OCI-LY3 (cell line): ENCODE results near the gene EFNA5.

Experiments used
- H2AFZ ChIP-seq: fragments of 200-600, 300-600 bp; shearing (Covaris generic); 2 replicates; pipeline ENCODE4 v1.6.0; 2014; ENCODE audit warnings: antibody characterized with exemption, low read depth, low read length
- H3K27ac ChIP-seq: fragments of 200-600, 300-600 bp; sonication (generic); 2 replicates; pipeline ENCODE4 v1.5.1; 2014; ENCODE audit warnings: mild to moderate bottlenecking, low read length, moderate library complexity, mixed read lengths
- H3K27me3 ChIP-seq: fragments of 200-600, 300-600 bp; sonication (generic); 2 replicates; pipeline ENCODE4 v1.6.1; 2014; ENCODE audit warnings: low read depth, low read length, mixed read lengths
- H3K36me3 ChIP-seq: fragments of 200-600, 300-600 bp; sonication (generic); replicated peaks from 2 replicates; pipeline ENCODE3; 2014; ENCODE audit warnings: low read depth, low read length, mixed read lengths
- H3K4me1 ChIP-seq: fragments of 300-600, 200-600 bp; sonication (generic); 2 replicates; pipeline ENCODE4 v1.6.1; 2014; ENCODE audit warnings: low read length, mixed read lengths
- H3K4me2 ChIP-seq: fragments of 200-600, 300-600 bp; sonication (generic); 2 replicates; pipeline ENCODE4 v1.6.1; 2014; ENCODE audit warnings: low read length, mixed read lengths
- H3K4me3 ChIP-seq: fragments of 300-600, 200-600 bp; sonication (generic); 2 replicates; pipeline ENCODE4 v1.5.1; 2014; ENCODE audit warnings: antibody characterized with exemption, mild to moderate bottlenecking, low read length, moderate library complexity
- H3K79me2 ChIP-seq: fragments of 300-600, 200-600 bp; shearing (Covaris generic); 2 replicates; pipeline ENCODE4 v1.6.1; 2014; ENCODE audit warnings: mild to moderate bottlenecking, low read length, mixed read lengths
- H3K9ac ChIP-seq: fragments of 300-600, 200-600 bp; shearing (Covaris generic); 2 replicates; pipeline ENCODE4 v1.6.0; 2014; ENCODE audit warnings: mild to moderate bottlenecking, low read length, moderate library complexity
- H3K9me3 ChIP-seq: fragments of 200-600, 300-600 bp; shearing (Covaris generic); 2 replicates; pipeline ENCODE4 v1.6.1; 2014; ENCODE audit warnings: low read length, mixed read lengths; ENCODE audit not compliant: insufficient read depth
- H4K20me1 ChIP-seq: fragments of 200-600, 300-600 bp; sonication (generic); 2 replicates; pipeline ENCODE4 v1.6.1; 2016; ENCODE audit warnings: low read length, mixed read lengths; ENCODE audit not compliant: insufficient read depth
- EZH2phosphoT487 ChIP-seq: fragments of 200-600 bp; shearing (Covaris generic); IDR thresholded peaks from 2 replicates; pipeline ENCODE4 v1.6.1; 2018; ENCODE audit warnings: antibody characterized with exemption, mixed run types, low read depth
- TF ChIP-seq, protein P1 (sequence below): fragments of 200-600, 300-600 bp; sonication (generic); IDR thresholded peaks from 2 replicates; pipeline ENCODE4 v1.5.1; 2014; ENCODE audit warnings: antibody characterized with exemption, low read length, low read depth

Gene EFNA5

DNA sequence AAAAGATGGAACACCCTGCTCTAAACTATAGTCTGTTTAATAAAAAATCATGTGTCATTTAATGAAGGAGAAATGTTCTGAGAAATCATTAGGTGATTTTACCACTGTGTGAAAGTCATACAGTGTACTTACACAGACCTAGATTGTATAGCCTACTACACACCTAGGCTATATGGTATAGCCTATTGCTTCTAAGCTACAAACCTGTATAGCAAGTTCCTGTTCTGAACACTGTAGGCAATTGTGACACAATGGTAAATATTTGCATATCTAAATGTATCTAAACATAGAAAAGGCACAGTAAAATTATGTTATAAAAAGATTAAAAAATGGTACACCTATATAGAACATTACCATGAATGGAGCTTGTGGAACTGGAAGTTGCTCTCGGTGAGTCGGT lies 40.6 kb downstream of the EFNA5 start:
- no peak overlapping the region for H2AFZ ChIP-seq
- no peak overlapping the region for H3K4me2 ChIP-seq
- no peaks in the 10 kb centered on the region for H4K20me1 ChIP-seq
- H3K4me3 ChIP-seq, result no peak overlapping the region
- no peaks in the 10 kb centered on the region for H3K4me1 ChIP-seq
- no peaks in the 10 kb centered on the region for H3K79me2 ChIP-seq
- no peak overlapping the region for H3K9ac ChIP-seq
- no peaks in the 10 kb centered on the region for H3K9me3 ChIP-seq
- H3K27ac ChIP-seq, result no peak overlapping the region
- H3K36me3 ChIP-seq, result no peaks in the 10 kb centered on the region
- H3K27me3 ChIP-seq, result no peaks in the 10 kb centered on the region
- TF ChIP-seq, protein P1, sequence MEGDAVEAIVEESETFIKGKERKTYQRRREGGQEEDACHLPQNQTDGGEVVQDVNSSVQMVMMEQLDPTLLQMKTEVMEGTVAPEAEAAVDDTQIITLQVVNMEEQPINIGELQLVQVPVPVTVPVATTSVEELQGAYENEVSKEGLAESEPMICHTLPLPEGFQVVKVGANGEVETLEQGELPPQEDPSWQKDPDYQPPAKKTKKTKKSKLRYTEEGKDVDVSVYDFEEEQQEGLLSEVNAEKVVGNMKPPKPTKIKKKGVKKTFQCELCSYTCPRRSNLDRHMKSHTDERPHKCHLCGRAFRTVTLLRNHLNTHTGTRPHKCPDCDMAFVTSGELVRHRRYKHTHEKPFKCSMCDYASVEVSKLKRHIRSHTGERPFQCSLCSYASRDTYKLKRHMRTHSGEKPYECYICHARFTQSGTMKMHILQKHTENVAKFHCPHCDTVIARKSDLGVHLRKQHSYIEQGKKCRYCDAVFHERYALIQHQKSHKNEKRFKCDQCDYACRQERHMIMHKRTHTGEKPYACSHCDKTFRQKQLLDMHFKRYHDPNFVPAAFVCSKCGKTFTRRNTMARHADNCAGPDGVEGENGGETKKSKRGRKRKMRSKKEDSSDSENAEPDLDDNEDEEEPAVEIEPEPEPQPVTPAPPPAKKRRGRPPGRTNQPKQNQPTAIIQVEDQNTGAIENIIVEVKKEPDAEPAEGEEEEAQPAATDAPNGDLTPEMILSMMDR, result no peak
- no peak for TF ChIP-seq EZH2phosphoT487

GRCh38 chr5:107624235-107624634 lies 46.5 kb downstream of the EFNA5 start:
- Histone ChIP-seq H3K4me2 (no peak overlapping the region), H2AFZ (no peak overlapping the region), H3K36me3 (no peaks in the 10 kb centered on the region), H3K4me1 (peaks cover 3% of the 10 kb centered on the region; the same call in 1 of the 2 replicates), H3K9ac (no peak overlapping the region), H3K9me3 (no peaks in the 10 kb centered on the region), H3K27me3 (no peaks in the 10 kb centered on the region), H3K79me2 (no peaks in the 10 kb centered on the region), H4K20me1 (no peaks in the 10 kb centered on the region), H3K27ac (no peak overlapping the region), H3K4me3 (no peak overlapping the region)
- TF ChIP-seq, protein P1, result no peak
- no peak for TF ChIP-seq EZH2phosphoT487

DNA sequence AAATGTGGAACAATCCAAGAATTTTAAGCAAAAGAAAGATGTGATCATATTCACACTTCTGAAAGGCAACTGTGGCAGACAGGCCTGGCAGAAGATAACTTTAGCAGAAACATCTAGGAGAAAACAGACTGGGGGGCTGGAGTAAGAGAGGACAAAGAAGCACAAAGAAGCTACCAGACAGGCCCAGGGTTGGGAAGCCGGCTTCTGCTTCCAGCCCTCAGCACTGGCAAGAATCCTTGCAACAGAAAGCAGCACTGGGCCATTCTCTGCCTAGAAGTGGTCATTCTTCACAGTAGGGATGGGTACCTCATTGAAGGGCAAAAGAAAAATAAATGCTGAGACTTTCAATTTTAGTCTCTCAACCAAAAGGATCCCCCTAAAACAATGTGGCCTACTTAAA lies 49.6 kb downstream of the EFNA5 start:
- TF ChIP-seq, protein P1, result no peak
- no peak for TF ChIP-seq EZH2phosphoT487
- Histone ChIP-seq H3K4me3 (no peak overlapping the region), H4K20me1 (no peaks in the 10 kb centered on the region), H3K4me1 (peaks cover 3% of the 10 kb centered on the region; the same call in 1 of the 2 replicates), H3K79me2 (no peaks in the 10 kb centered on the region), H3K27me3 (no peaks in the 10 kb centered on the region), H3K27ac (no peak overlapping the region), H3K9ac (no peak overlapping the region), H3K4me2 (no peak overlapping the region), H2AFZ (no peak overlapping the region), H3K36me3 (no peaks in the 10 kb centered on the region), H3K9me3 (no peaks in the 10 kb centered on the region)

DNA sequence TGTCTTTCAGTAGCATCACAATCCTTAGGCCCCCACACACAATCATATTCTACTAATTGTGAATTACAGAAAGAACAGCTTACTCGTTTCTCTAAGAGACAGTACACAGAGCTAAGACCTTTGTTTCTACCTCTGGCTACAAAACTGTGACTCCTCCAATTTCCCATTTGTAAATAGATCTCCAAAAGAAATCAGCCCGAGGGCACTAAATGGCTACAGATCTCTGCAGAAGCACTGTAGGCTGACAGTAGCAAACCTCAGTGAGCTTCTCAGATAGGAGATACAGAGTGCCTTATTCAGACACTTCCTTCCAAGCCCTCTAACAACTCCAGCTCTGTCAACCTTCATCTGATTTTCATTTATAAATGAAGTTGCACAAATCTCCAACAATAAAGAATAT lies 51.0 kb downstream of the EFNA5 start:
- Histone ChIP-seq H3K4me2 (no peak overlapping the region), H3K9ac (no peak overlapping the region), H3K36me3 (no peaks in the 10 kb centered on the region), H3K4me3 (no peak overlapping the region), H3K4me1 (peaks cover 3% of the 10 kb centered on the region; the same call in 1 of the 2 replicates), H2AFZ (no peak overlapping the region), H3K27ac (no peak overlapping the region), H4K20me1 (no peaks in the 10 kb centered on the region), H3K79me2 (no peaks in the 10 kb centered on the region), H3K9me3 (no peaks in the 10 kb centered on the region), H3K27me3 (no peaks in the 10 kb centered on the region)
- TF ChIP-seq, protein P1, result no peak
- no peak for TF ChIP-seq EZH2phosphoT487
